ENCODE measurements around the gene MLLT6. TPM values are rescaled to one million over a fixed set of nuclear protein-coding genes. Genes with fewer than 3 reads are reported as not detected.

MLLT6 gene
- polyA plus RNA-seq, 3 donors: 89.7 to 146 (median 93.1) TPM

DNA sequence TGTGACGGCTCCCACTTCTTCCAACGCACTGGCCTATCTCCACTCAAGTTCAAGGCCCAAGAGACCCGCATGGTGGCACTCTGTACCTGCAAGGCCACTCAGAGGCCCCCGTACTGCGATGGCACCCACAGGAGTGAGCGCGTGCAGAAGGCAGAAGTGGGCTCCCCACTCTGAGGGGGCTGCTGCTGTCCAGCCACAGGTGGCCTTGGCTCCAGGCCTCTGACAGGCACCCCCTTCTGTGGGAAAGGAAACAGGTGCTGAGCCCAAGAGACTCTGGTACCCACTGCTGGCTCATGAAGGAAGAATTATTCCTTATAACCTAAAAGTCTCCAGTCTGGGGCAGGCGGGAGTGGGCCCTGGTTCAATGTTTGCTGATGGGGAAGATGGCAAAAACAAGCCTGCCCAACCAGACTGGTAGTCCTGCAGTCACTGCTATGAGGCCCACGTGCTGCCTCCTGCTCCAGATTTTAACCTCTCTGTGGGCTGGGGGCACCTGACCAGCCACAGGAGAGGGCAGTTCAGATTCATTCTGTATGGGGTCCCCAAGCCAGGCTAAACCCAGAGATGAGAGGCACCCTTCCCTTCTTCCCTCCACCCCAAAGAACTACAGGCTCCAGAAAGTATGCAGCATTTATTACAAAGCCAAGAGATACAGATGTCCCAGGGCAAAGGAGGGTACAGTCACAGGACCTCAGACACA lies 28.4 kb downstream of the MLLT6 start:
- DNase-seq (ENCODE audit: extremely low read depth in 1 of 11, low read depth in 9 of 11, low spot score in 4 of 11): no peak

DNA sequence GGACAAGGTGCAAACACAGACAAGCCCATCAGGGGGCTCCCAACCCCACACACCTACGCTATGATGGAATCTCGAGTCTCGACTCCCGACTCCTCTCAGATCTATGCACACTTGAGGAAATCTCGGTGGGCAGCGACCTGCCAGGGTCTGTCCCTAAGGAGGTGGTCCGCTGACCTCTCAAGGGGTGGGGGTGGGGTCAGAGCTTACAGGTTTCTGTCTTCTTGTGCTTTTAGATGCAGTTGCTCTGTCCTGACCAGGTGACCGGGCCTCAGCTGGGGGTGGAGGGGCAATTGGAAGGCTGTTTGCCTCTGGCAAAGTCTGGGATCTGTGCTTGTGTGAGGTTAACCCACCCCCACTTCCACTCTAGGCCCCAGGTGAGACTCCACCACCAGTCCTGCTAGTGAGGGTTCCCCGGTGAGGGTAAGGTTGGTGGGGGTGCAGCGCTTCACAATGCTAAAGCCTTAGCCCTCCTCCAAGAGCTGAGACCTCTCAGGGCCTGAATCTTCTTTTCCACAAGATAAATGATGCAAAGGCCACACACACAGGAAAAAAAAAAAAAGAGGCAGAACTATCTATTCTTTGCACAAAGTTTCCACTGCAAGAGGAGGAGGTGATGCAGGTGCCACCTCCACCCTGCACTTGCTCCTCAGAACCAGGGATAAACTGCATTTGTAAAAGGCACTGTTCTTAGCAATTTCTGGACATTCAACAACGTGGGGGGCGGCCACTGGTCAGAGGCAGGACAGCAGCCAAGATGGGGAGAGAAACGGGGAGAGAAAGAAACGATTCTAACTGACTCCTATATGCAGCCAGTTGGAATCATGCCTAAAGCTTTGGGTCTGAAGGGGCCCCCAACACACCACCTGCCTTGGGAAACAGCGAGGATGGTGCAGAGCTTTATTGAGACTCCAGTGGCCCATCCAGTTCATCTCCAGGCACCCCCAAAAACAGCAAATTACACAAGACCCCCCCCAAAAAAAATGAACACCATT lies 29.2 kb downstream of the MLLT6 start:
- DNase-seq (ENCODE audit: extremely low read depth in 1 of 11, low read depth in 9 of 11, low spot score in 4 of 11): no peak

DNA sequence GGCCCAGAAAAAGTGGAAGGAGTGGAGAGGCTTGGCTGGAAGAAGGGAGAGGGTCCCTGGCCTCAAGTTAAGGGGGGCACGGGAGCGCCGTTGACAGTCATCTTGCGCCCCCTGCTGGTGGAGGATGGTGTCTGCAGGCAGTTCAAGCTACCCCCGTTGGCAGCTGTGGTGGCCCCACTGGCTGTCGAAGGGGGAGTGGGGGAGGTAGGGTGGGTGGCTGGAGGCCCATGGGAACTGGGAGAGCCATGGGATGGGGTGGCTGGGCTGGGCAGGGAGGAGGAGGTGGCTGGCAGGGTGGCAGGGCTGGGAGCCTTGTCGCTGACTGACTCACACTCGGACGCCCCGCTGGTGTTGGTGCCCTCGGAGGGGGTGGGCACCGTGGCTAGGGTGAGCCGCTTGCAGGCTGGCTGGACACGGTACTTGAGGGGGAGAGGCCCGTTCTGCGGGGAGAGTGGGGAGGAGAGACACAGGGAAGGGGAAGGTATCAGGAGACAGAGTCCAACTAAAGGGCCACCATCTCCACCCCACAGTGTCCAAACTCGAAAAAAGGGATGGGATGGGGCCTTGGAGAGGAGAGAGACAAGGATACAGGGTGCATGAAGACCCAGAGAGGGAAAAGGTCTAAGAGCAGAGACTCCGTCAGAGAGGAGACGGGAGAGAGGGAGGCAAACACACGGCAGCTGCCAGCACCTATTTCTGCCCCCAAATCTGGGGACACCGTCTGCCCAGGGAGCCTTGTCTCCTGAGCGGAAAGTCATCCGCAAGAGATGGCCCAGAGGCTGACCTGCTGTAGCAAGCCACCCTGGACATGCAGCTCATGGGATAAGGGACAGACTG lies 30.3 kb downstream of the MLLT6 start:
- DNase-seq (ENCODE audit: extremely low read depth in 1 of 11, low read depth in 9 of 11, low spot score in 4 of 11): no peak

DNA sequence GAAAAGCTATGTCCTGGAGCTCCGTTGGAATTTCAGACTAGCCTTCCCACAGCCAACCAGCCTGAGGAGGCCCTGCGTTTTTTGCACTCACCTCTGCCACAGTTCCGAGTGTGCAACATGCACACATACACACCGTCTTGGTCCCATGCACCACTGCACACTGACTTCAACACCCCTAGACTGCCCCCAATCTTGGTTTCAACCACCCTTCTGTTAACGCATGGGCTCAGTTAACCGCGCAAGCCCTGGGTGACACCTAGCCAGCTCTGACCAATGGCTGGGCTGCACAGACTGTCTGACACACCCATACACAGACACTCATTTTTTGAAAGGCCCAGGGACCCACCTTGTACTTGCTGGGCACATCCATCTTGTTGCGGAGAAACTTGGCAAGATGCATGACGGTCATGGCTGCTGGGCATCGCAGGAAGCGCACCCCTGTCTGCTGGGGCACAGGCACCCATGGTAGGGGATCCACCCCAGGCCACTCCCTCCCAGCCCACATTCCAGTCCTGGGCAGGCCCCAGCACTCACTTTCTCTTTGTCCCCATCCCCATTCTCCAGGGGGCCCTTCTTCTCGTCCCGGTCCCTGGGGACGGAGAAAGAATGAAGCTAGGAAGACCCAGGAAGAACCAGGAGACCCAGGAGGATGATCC lies 33.1 kb downstream of the MLLT6 start:
- DNase-seq (ENCODE audit: extremely low read depth in 1 of 11, low read depth in 9 of 11, low spot score in 4 of 11): no peak

DNA sequence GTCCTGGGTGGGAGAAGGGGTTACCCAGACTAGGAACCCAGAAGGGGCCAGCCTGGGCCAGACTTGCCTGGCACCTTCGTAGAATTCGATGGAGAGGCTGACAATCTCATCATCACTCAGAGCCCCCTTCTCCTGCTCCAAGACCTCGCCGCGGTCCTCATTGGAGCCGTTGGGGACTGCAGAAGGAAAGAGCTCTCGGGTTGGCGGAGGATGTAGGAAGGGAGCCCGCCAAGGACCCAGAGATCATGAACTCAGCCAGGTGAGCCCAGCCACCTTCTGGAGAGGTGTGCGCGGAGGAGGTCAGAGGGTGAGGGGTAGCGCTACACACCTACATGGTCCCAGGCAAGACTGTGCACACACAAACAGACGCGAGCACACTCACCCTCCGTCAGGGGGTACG lies 33.6 kb downstream of the MLLT6 start:
- no peak for DNase-seq (ENCODE audit: extremely low read depth in 1 of 11, low read depth in 9 of 11, low spot score in 4 of 11)

DNA sequence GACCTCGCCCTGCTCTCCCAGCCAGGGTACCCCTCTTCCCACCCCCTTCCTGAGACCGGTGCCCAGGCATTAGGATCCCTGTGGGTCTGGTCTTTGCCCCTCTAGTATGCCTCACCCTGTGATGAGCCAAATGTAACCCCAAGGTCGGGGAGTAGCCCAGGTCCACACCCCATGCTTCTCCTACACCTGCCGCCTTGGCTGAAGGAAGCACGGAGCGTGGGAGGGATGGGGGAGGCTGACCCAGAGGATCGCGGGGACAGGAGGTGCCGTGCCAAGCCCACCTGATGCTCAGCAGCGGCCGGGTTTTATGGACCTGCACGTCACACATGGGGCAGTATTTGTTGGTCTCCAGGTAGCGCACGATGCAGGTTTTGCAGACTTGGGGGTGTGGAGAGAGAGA lies 34.2 kb downstream of the MLLT6 start:
- DNase-seq (ENCODE audit: extremely low read depth in 1 of 11, low read depth in 9 of 11, low spot score in 4 of 11): no peak

DNA sequence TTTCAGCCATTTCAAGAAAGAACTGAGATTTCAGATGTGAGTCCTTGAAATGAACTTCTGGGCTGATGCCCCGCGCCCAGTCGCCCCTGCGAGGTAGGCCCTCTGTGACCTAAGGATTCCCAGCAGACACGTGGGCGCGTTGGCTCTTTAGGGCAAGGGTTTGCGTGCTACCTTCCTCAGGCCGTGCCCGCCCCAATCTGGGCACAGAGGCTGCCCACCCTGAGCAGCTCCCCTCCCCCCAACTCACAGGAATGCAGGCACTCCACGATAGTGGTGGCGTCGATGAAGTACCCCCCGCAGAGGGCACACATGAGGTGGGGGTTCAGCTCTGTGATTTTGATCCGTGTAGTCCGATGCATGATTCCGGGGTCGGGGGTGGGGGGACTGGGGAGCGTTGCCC lies 35.0 kb downstream of the MLLT6 start:
- no peak for DNase-seq (ENCODE audit: extremely low read depth in 1 of 11, low read depth in 9 of 11, low spot score in 4 of 11)

DNA sequence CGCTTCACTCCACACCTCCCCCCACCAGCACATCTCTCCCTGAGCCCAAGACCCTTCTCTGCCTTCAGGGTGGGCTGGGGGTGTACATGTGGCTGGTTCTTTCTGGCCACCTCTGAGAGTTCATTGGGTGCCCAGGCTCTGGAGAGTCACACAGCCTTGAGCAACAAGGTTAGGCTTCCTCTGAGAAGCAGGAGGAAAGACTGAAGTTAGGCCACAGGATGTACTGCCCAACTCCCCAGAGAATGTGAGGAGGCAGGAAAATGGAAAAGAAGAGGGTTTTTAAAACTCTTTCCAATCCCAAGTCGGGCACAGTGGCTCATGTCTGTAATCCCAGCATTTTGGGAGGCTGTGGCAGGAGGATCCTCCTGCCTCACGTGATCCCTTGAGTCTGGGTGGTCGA lies 35.7 kb downstream of the MLLT6 start:
- no peak for DNase-seq (ENCODE audit: extremely low read depth in 1 of 11, low read depth in 9 of 11, low spot score in 4 of 11)

DNA sequence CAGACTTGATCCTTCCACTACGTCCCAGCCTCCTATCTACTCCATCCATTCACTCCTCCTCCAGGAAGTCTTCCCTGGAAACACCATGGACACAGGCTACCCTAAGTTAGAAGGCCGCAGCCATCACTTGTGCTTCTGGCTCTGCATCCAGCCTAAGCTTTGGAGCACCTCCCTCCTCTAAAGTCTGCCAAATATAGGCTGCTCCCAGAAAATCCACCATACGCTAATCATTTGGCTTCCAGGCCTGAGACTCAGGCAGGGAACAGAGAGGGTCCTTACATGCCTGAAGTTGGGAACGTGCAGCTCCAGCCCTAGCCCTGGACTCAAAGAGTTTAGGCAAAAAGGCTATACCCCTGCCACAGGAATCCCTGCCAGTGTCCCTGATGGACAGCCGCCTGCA lies 36.4 kb downstream of the MLLT6 start:
- no peak for DNase-seq (ENCODE audit: extremely low read depth in 1 of 11, low read depth in 9 of 11, low spot score in 4 of 11)

DNA sequence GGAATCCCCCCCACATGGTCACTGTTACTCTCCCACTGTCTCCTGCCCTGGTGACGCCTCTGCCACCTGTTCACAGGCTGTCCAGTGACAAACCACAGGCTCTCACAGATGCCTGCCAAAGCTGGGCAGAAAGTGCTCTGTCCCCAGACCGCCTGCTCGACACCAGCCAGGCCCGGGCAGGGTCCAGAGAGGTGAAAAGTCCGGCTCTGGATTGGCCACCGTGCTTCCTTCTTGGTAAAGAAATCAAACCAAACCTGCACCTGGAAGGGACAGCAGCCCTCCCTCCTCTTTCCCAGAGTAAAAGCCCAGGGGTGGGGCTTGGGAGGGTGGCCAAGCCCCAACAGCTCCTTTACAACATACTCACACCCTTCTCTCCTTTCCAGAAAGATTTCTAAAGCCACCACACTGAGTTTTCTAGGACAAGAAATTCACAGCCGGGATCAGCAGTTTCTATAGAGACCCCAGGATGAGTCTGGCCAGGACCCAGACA lies 36.9 kb downstream of the MLLT6 start:
- DNase-seq (ENCODE audit: extremely low read depth in 1 of 11, low read depth in 9 of 11, low spot score in 4 of 11): no peak

DNA sequence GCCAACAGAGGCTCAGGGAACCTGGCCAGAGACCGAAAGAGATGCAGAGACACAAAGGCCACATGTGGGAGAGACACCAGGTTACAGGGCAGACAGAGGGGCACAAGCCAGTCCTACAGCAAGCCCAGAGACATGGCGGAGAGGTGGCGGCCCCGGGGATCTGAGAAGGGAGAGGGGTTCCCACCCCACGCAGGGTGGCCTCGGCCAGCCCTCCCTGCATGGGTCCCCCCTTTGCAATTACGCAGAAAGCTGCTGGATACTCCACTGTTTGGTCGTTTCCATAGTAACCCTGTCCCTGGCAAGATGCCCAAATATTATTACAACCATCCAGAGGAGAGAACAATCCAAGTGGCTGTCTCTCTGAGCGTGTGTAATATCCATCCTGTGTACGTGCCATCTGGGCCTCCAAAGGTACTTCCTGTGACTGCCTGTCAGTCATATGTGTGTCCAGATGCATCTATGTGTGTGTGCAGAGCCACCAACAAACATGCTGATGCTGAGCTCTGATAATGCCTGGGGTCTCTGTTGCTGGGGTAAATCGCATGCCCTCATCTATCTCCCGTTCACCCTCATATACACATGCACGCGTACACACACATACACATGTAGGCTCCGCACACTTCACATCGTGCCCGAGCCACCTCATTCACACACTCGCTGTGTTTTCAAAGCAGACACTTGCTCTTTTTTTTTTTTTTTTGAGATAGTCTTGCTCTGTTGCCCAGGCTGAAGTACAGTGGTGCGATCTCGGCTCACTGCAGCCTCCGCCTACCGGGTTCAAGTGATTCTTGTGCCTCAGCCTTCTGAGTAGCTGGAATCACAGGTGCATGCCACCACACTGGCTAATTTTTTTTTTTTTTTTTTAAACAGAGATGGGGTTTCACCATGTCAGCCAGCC lies 37.6 kb downstream of the MLLT6 start:
- peak in 2 of 11 donors; percentile 73 to 88 for DNase-seq (ENCODE audit: extremely low read depth in 1 of 11, low read depth in 9 of 11, low spot score in 4 of 11)

DNA sequence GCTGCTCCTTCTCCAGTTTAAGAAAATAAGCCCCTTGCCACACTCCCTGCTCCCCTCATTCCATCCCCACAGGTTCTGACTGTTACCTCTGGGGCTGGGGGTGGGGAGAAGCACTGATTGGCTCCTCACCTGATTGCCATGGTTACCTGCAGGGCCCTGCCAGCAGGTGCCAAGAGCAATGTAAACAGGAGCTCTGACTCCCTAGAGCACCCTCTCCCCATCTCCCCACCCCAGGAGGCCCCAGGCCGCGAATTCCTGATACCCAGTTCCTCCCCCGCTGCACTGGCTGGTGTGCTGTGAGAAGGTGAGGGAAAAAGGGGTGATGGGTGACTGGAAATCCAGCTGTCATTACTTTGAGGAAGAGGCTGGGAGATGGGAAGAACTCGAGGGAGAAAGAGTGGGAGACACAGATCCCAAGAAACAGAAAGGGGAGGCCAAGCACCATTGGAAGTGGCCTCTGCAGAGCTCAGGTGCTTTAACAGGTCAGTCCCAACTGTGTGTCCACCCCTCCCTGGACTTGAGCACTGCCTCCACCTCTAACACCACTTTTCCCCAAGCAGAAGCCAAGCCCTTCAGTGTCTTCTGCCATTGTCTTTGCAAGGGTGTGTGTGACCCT lies 38.6 kb downstream of the MLLT6 start:
- DNase-seq (ENCODE audit: extremely low read depth in 1 of 11, low read depth in 9 of 11, low spot score in 4 of 11): no peak

DNA sequence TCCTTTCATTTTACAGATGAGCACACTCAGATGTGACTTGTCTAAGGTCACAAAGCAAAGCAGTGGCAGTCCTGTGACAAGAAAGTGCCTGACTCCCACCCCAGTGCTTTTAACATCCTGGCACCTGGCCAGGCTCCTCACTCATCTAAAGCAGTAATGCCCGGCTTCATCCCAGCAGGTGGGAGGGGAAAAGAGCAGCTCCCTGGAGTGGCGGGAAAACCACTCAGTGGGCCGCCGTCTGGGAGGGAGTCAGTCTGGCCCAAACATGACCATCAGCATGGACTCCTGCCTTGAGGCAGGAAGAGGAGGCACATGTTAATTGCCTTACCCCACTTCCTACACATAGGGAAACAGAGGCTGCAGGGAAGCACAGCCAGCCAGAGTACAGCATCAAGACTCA lies 40.5 kb downstream of the MLLT6 start:
- no peak for DNase-seq (ENCODE audit: extremely low read depth in 1 of 11, low read depth in 9 of 11, low spot score in 4 of 11)

DNA sequence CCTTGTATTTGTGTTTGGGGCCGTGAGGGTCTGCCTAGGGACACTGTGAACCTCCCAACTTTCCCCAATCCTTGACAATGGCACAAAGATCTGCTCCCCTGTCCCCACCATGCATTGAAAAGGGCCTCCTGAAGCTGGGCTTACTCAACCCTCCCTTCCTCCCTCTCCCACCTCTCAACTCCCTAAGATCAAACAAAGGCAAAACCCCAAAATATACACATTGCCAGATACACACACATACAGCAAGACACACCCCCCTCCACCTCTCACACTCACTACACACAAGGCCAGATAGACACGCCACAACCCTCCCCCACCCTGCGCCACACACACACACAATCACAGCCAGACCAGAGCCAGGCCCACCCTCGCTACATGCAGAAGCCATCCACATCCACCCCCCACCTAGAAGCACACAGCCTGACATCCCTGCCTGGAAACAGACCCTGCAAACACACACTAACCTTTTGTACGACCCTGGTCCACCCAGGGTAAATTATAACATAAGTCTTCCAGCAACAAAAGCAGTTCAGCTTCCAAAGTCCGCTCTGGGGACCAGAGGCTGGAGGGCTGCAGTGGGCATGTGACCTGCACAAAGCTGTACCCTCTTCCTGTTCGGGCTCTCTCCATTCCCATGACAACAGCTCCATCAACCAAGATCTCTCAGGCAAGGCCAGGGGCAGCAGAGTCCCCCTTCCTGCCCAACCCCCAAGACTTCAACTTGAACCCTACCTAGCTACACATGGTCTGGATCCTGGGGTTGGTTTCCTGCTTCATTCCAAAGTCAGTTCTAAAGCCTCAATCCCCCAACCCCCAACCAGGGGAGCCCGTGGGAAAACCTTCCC lies 41.2 kb downstream of the MLLT6 start:
- peak in 1 of 11 donors; percentile 53 for DNase-seq (ENCODE audit: extremely low read depth in 1 of 11, low read depth in 9 of 11, low spot score in 4 of 11)

DNA sequence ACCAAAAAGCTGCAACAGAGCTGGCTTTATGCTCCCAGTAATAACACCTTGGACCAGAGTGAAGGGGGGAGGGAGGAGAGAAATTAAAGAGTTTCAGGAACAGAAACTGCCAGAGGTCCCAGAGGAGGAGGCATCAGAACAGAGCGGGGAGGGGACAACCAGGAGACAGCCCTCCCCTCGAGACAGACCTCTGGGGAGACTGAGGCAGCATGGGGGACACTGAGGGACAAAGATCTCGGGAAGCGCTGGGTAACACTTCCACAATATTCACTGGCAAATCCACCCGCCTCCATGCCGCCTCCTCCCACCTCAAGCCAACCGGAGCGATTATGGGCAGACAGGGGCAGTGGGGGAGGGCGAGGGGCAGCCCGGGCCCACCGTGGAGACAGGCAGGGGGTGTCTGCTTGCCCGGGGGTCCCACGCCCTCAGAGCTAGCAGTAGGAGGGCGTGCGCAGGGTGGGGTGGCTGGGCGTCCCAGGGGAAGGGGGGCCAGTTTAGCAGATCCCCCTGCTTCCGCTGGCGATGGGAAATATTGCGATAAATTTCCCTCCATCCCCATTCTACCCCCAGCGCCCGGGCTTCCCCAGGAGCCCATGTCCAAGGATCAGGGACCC lies 41.9 kb downstream of the MLLT6 start:
- no peak for DNase-seq (ENCODE audit: extremely low read depth in 1 of 11, low read depth in 9 of 11, low spot score in 4 of 11)

DNA sequence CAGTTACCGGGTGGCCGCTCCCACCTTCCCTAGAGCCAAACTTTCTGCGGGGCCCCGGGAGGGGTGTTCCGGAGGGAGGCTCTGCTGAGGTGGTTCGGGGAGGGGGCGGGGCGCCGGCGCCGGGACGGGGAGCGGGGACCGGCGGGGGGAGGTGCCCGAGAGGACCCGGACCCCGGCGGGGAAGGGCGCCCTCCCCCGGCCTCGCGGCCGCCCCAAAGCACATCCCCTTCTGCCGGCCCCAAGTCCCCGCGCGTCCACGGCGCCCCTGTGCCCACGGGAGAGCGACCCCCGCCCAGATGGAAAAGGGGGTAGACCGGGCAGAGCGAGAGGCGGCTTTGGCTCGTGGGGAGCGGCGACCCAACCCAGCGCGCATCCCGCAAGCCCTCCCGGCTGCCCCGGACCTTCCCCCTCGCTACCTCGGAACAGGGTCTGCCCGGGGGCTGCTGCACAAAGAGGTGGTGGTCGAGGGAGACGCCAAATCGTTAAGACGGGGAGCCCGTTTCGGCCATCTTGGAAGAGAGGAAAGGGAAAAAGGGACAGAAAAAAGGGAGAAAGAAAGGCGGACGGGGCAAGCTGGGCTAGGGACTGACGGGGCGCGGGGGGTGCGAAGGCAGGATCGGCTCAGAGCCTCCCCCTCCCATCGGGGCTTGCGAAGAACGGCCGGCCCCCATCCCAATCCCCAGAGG lies 42.5 kb downstream of the MLLT6 start:
- DNase-seq (ENCODE audit: extremely low read depth in 1 of 11, low read depth in 9 of 11, low spot score in 4 of 11): peak in 1 of 11 donors; percentile 51
